CD14-positive monocyte (primary cell): ENCODE measurements around the gene CYP4F12. TPM values are rescaled to one million over a fixed set of nuclear protein-coding genes. Genes with fewer than 3 reads are reported as not detected.

ENCODE experiments used
- DNase-seq, 3 donors: peaks; one replicate each; pipeline ENCODE4 v3.0.0-alpha.2; 2011 to 2022
- H2AFZ ChIP-seq: 2 replicates; pipeline ENCODE4 v1.6.0; 2012; ENCODE audit warnings: mild to moderate bottlenecking, low read depth, low read length, inconsistent platforms; ENCODE audit not compliant: insufficient read depth, poor library complexity, severe bottlenecking
- H3K27ac ChIP-seq, 2 donors: 1 replicate in 1 of 2; 2 replicates in 1 of 2; pipeline ENCODE4 v1.5.1; 2012 to 2013; ENCODE audit warnings: low read length in 2 of 2, control low read depth in 1 of 2, inconsistent platforms in 1 of 2, low read depth in 1 of 2, mild to moderate bottlenecking in 1 of 2
- H3K27me3 ChIP-seq, 2 donors: one replicate each; pipeline versions ENCODE4 v1.6.0 to v1.6.1; 2011 to 2013; ENCODE audit warnings: low read length in 2 of 2; ENCODE audit not compliant: control insufficient read depth in 2 of 2, insufficient read depth in 2 of 2
- H3K36me3 ChIP-seq, 2 donors: replicated peaks in 1 of 2; 1 replicate in 1 of 2; 2 replicates in 1 of 2; pipeline versions ENCODE4 v1.5.1 to v1.6.1; 2012 to 2013; ENCODE audit warnings: low read length in 2 of 2, control low read depth in 1 of 2, inconsistent platforms in 1 of 2, mild to moderate bottlenecking in 1 of 2; ENCODE audit not compliant: insufficient read depth in 2 of 2, control insufficient read depth in 1 of 2
- H3K4me1 ChIP-seq, 2 donors: 1 replicate in 1 of 2; 2 replicates in 1 of 2; pipeline versions ENCODE4 v1.5.1 to v1.6.1; 2012 to 2013; ENCODE audit warnings: low read length in 2 of 2, control low read depth in 1 of 2, inconsistent platforms in 1 of 2, mild to moderate bottlenecking in 1 of 2, moderate library complexity in 1 of 2; ENCODE audit not compliant: insufficient read depth in 2 of 2, control insufficient read depth in 1 of 2
- H3K4me2 ChIP-seq: replicated peaks from 2 replicates; pipeline ENCODE3; 2012; ENCODE audit warnings: low read length, moderate library complexity, mild to moderate bottlenecking; ENCODE audit not compliant: poor library complexity, severe bottlenecking; ENCODE audit errors: extremely low read depth
- H3K4me3 ChIP-seq, 3 experiments: fragments of 200-600 bp in 1 of 3; sonication (generic) in 1 of 3; replicated peaks in 1 of 3; 1 replicate in 2 of 3; 2 replicates in 1 of 3; pipeline ENCODE4 v1.5.1; 2011 to 2013; ENCODE audit warnings: low read length in 3 of 3, mild to moderate bottlenecking in 3 of 3, control low read depth in 2 of 3, low read depth in 2 of 3, inconsistent platforms in 1 of 3, moderate library complexity in 1 of 3
- H3K79me2 ChIP-seq: 2 replicates; pipeline ENCODE4 v1.6.0; 2012; ENCODE audit warnings: mild to moderate bottlenecking, control low read depth, inconsistent platforms, low read length, moderate library complexity; ENCODE audit not compliant: insufficient read depth
- H3K9ac ChIP-seq: 2 replicates; pipeline ENCODE4 v1.6.0; 2017; ENCODE audit warnings: low read length, mild to moderate bottlenecking; ENCODE audit not compliant: insufficient read depth, poor library complexity, severe bottlenecking
- H3K9me3 ChIP-seq, 2 donors: replicated peaks in 1 of 2; 1 replicate in 1 of 2; 2 replicates in 1 of 2; pipeline versions ENCODE4 v1.5.1 to v1.6.1; 2012 to 2013; ENCODE audit warnings: low read length in 2 of 2, control low read depth in 1 of 2; ENCODE audit not compliant: control insufficient read depth in 1 of 2, insufficient read depth in 1 of 2
- H4K20me1 ChIP-seq: 2 replicates; pipeline ENCODE4 v1.6.0; 2012; ENCODE audit warnings: mild to moderate bottlenecking, low read length, control low read depth, moderate library complexity; ENCODE audit not compliant: insufficient read depth
- H3K27ac Mint-ChIP-seq, 7 donors: one replicate each; pipeline ENCODE4 v1.8.0; 2020; ENCODE audit warnings: mild to moderate bottlenecking in 7 of 7, mixed read lengths in 7 of 7, moderate library complexity in 6 of 7, inconsistent platforms in 2 of 7
- H3K27me3 Mint-ChIP-seq, 3 donors: one replicate each; pipeline ENCODE4 v1.8.0; 2021 to 2022; ENCODE audit warnings: low read depth in 3 of 3, mild to moderate bottlenecking in 3 of 3, mixed read lengths in 3 of 3, moderate library complexity in 3 of 3, inconsistent platforms in 1 of 3
- H3K36me3 Mint-ChIP-seq, 2 donors: one replicate each; pipeline ENCODE4 v1.8.0; 2020; ENCODE audit warnings: mixed read lengths in 2 of 2, inconsistent platforms in 1 of 2, mild to moderate bottlenecking in 1 of 2
- H3K4me1 Mint-ChIP-seq: one replicate; pipeline ENCODE4 v1.8.0; 2020; ENCODE audit warnings: mild to moderate bottlenecking, mixed read lengths
- H3K4me3 Mint-ChIP-seq, 2 donors: one replicate each; pipeline ENCODE4 v1.8.0; 2020; ENCODE audit warnings: mild to moderate bottlenecking in 2 of 2, mixed read lengths in 2 of 2, moderate library complexity in 1 of 2
- H3K9me3 Mint-ChIP-seq, 7 donors: one replicate each; pipeline ENCODE4 v1.8.0; 2020 to 2022; ENCODE audit warnings: mixed read lengths in 7 of 7, mild to moderate bottlenecking in 6 of 7, moderate library complexity in 6 of 7, inconsistent platforms in 2 of 7
- CTCF ChIP-seq: fragments of 200-600 bp; IDR thresholded peaks from one replicate; pipeline ENCODE4 v1.8.0; 2022; ENCODE audit warnings: antibody characterized with exemption, mild to moderate bottlenecking
- WGBS: methylation state at CpG from one replicate; pipeline ENCODE4 v1.1.5; 2013; ENCODE audit warnings: missing lambda C conversion rate; ENCODE audit not compliant: insufficient coverage; 5-methylcytosine and 5-hydroxymethylcytosine counted together
- intact Hi-C, 2 donors: fragments of 100-400 bp; cut with micrococcal nuclease; formaldehyde crosslinking; loops; one replicate each; pipeline versions ENCODE4 v1.15.0 to v1.15.1; 2023
- polyA plus RNA-seq, 3 donors: library from polyadenylated mRNA; depleted of rRNA in 1 of 3; unstranded in 2 of 3; stranded (reverse) in 1 of 3; fragments of 300-500 nt in 2 of 3; fragments of >200 nt in 1 of 3; fragmentation: Illumina TruSeq in 2 of 3; gene quantifications; 1 replicate in 2 of 3; 2 replicates in 1 of 3; pipeline ENCODE4 v1.2.3, GENCODE V29; 2012 to 2021

CYP4F12 gene
- polyA plus RNA-seq, 3 donors: 0.09 TPM; not detected in 2

- H3K36me3 Mint-ChIP-seq: peaks cover 2 to 31% of the 10 kb centered on the region in 2 donors
- H3K4me3 Mint-ChIP-seq: no peak overlapping the region
- H2AFZ ChIP-seq: no peak overlapping the region
- peaks cover 7 to 24% (median 11%) of the 10 kb centered on the region in 3 donors for H3K27me3 Mint-ChIP-seq
- H3K36me3 ChIP-seq: peaks cover 0 to 2% of the 10 kb centered on the region in 2 donors
- no peak overlapping the region for H3K4me3 ChIP-seq
- peaks cover 2% of the 10 kb centered on the region in 2 donors for H3K27me3 ChIP-seq
- no peaks in the 10 kb centered on the region for H4K20me1 ChIP-seq
- H3K27ac Mint-ChIP-seq: no peak overlapping the region
- no peak for DNase-seq
- no peaks in the 10 kb centered on the region for H3K9me3 ChIP-seq
- H3K79me2 ChIP-seq: no peaks in the 10 kb centered on the region
- H3K27ac ChIP-seq: no peak overlapping the region
- H3K9me3 Mint-ChIP-seq: peaks cover 0 to 2% (median 0%) of the 10 kb centered on the region in 7 donors
- no peak for TF ChIP-seq CTCF
- H3K9ac ChIP-seq: no peak overlapping the region
- H3K4me1 ChIP-seq: no peaks in the 10 kb centered on the region
- intact Hi-C loops: no loop called here
- no peaks in the 10 kb centered on the region for H3K4me1 Mint-ChIP-seq
- no peak overlapping the region for H3K4me2 ChIP-seq
These were observed 16.4 kb upstream of the CYP4F12 start for GRCh38 chr19:15656467-15656866.

- H3K4me3 ChIP-seq: no peak overlapping the region
- Mint-ChIP-seq H3K4me1 (no peaks in the 10 kb centered on the region), H3K9me3 (peaks cover 0 to 5% (median 2%) of the 10 kb centered on the region in 7 donors), H3K36me3 (peaks cover 0 to 5% of the 10 kb centered on the region in 2 donors), H3K4me3 (no peak overlapping the region), H3K27ac (no peak overlapping the region), H3K27me3 (peaks cover 6 to 15% (median 10%) of the 10 kb centered on the region in 3 donors)
- no peak for DNase-seq
- H3K27ac ChIP-seq: no peak overlapping the region
- intact Hi-C loops: no loop called here
- no peak for TF ChIP-seq CTCF
- H3K79me2 ChIP-seq: no peaks in the 10 kb centered on the region
- peaks cover 0 to 3% of the 10 kb centered on the region in 2 donors for H3K9me3 ChIP-seq
- 81% methylated on average over 4 of the region's 4 CpGs for WGBS
- peaks cover 12% of the 10 kb centered on the region in 2 donors for H3K4me1 ChIP-seq
- no peak overlapping the region for H3K4me2 ChIP-seq
- H3K9ac ChIP-seq: no peak overlapping the region
- H3K27me3 ChIP-seq: peaks cover 0 to 2% of the 10 kb centered on the region in 2 donors
- no peaks in the 10 kb centered on the region for H4K20me1 ChIP-seq
- H3K36me3 ChIP-seq: peaks cover 0 to 1% of the 10 kb centered on the region in 2 donors
- H2AFZ ChIP-seq: no peak overlapping the region
These were observed 9.6 kb upstream of the CYP4F12 start for GRCh38 chr19:15663247-15663646.
